ENCODE results near the gene SIAH1.
"Not testable (repeated sequence)": the region's sequence is repeated elsewhere in the genome, so short reads cannot be mapped to it uniquely, and the experiment has no call there.

Gene SIAH1

DNA sequence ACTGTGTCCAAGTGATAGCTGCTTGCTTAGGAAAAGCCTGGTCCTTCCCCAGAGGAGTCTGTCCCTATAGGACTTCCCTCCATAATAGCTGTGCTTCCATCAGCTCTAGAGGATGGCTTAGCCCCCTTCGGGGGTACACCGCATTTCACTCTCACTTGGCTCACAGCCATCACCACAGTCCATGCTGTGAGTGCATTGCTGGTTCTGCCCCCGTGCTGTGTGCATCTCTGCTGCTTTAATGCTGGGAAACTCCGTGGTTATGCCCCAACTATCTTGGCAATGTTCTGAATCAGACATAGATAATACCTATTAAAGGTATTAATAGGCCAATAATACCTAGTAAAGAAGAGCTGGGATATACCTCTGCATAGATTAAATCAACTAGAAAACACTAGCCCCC, 58.3 kb downstream of the SIAH1 start:
- DNase-seq, result no peak

DNA sequence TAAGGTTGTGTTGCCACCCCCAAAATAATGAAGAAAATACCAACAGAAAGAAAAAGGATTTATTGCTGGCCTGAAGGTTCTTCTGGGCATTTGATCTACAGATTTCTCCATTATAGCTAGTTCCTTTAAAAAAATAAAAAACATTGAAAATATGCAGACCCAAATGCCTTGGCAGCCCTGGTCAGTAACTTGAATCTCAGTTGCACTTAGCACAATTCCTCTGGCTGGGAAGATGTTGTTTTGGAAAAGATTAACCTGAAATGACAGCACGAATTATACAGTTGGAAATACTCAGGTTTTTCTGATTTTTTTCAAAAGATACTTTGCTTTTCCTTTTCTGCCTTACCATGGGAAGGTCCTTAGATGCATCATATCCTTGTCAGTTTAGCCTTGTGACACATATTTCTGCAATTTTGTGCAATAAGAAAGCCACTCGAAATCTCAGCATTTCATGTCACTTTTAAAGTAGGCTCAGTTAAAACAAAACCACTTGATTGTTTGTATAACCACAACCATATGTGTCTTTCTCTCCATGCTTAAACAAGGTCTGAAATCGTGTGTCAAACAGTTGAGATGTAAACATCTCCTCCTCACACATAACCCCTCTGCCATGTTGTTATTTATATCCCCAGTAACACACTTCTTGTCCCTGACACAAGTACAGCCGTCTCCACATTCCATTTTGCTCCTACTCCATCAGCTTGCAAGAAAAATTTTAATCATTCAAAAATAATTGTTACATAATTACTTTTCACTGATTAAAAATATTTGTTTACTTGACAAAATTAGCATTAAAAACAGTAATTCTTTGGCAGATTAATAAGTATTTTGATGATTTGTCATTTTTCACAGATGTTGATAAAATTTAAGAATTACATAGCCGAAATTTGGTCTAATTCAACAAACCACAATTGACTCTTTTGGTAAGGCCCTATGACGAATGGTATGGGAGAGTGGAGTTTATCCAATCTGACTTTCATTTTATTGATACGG, 61.1 kb downstream of the SIAH1 start:
- no peak for DNase-seq

- no peak for DNase-seq
Observed at GRCh38 chr16:48321317-48322036, 63.7 kb downstream of the SIAH1 start.

GRCh38 chr16:48318630-48319029, 66.6 kb downstream of the SIAH1 start:
- no peak for DNase-seq

- no peak for DNase-seq
Observed at GRCh38 chr16:48317614-48318315, 67.4 kb downstream of the SIAH1 start.

DNA sequence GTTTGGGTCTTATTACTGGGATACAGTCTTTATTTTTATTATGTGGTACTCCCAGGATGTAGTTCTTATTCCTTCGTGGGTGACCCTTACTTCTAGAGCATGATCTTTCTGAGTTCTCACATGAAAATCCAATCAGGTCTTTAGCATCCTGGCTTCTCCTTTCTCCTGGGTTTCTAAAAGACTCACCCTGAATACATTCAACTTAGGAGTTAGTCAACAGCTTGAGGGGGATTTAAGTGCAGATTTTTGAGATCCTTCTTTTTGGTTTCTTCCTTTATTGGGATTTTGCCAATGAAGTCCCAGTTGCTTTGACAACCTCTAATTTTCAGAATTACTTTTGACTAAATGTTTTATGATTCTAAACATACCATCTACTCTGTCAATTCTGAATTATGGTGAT, 68.2 kb downstream of the SIAH1 start:
- DNase-seq, result no peak

- DNase-seq, result not testable (repeated sequence)
Observed at GRCh38 chr16:48313905-48314304, 71.3 kb downstream of the SIAH1 start.

DNA sequence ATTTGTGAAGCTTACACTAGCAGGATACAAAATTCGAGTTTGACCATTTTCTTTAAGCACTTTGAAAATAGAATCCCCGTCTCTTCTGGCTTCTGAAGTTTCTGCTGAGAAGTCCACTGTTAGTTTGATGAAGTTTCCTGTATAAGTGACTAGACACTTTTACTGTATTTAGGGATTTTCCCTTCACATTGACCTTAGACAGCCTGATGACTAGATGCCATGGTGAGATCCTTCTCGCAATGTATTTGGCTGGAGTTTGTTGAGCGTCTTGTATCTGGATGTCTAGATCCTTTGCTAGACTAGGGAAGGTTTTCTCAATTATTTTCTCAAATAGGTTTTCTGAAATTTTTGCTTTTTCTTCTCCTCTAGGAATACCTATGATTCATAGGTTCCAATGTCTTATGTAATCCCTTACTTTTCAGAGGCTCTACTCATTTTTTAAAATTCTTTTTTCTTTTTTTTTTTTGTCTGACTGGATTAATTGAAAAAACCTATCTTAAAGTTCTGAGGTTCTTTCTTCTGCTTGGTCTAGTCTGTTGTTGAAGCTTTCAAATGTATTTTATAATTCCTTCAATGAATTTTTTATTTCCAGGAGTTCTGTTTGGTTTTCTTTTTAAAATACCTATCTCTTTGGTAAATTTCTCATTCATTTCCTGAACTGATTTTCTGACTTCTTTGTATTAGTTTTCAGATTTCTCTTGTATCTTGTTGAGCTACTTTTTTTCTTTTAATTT, 74.1 kb downstream of the SIAH1 start:
- DNase-seq, result no peak
